ENCODE measurements around the gene ARV1.
"Not testable (repeated sequence)": the region's sequence is repeated elsewhere in the genome, so short reads cannot be mapped to it uniquely, and the experiment has no call there.

The ARV1 gene

GRCh38 chr1:231020139-231020601 is 41.3 kb downstream of the ARV1 start:
- no peak for DNase-seq

GRCh38 chr1:231020816-231021215 is 41.9 kb downstream of the ARV1 start:
- DNase-seq: no peak

GRCh38 chr1:231021540-231022031 is 42.7 kb downstream of the ARV1 start:
- DNase-seq: no peak

GRCh38 chr1:231022543-231022942 is 43.6 kb downstream of the ARV1 start:
- not testable (repeated sequence) for DNase-seq

- no peak for DNase-seq
Observed at GRCh38 chr1:231023150-231023549, 44.3 kb downstream of the ARV1 start.

GRCh38 chr1:231026576-231026975 is 47.7 kb downstream of the ARV1 start:
- DNase-seq: no peak

GRCh38 chr1:231027136-231027925 is 48.4 kb downstream of the ARV1 start:
- DNase-seq: no peak

- DNase-seq: no peak
Observed at GRCh38 chr1:231027971-231028370, 49.1 kb downstream of the ARV1 start.

- no peak for DNase-seq
Observed at GRCh38 chr1:231028682-231029081, 49.8 kb downstream of the ARV1 start.

GRCh38 chr1:231029247-231029646 is 50.4 kb downstream of the ARV1 start:
- DNase-seq: not testable (repeated sequence)

- no peak for DNase-seq
Observed at GRCh38 chr1:231029841-231030240, 50.9 kb downstream of the ARV1 start.

- DNase-seq: no peak
Observed at GRCh38 chr1:231032963-231033362, 54.1 kb downstream of the ARV1 start.

GRCh38 chr1:231035799-231036198 is 56.9 kb downstream of the ARV1 start:
- no peak for DNase-seq

GRCh38 chr1:231036416-231036815 is 57.5 kb downstream of the ARV1 start:
- DNase-seq: no peak

- no peak for DNase-seq
Observed at GRCh38 chr1:231037585-231038517, 59.0 kb downstream of the ARV1 start.

GRCh38 chr1:231039161-231040018 is 60.5 kb downstream of the ARV1 start:
- DNase-seq: no peak

- no peak for DNase-seq
Observed at GRCh38 chr1:231040019-231040799, 61.3 kb downstream of the ARV1 start, which contains the start of gene FAM89A. Gene FAM89A (minus strand): TSS chr1:231040254. CDS start chr1:231040211, 43 bp downstream.

- no peak for DNase-seq
Observed at GRCh38 chr1:231040800-231041718, 62.2 kb downstream of the ARV1 start.

- DNase-seq: no peak
Observed at GRCh38 chr1:231041719-231042261, 62.9 kb downstream of the ARV1 start.

- no peak for DNase-seq
Observed at GRCh38 chr1:231044588-231044987, 65.7 kb downstream of the ARV1 start.
